ENCODE results near the gene MED13.
"Not testable (repeated sequence)": the region's sequence is repeated elsewhere in the genome, so short reads cannot be mapped to it uniquely, and the experiment has no call there.

GRCh38 chr17:61915162-61915561 is 149.9 kb downstream of the MED13 start:
- TF ChIP-seq POLR2A (IDR thresholded peaks at IDR 0.05; ENCODE audit: low read length); GATA1 (IDR thresholded peaks at IDR 0.05; ENCODE audit: low read depth, low read length): not testable (repeated sequence)
